ENCODE data around the gene COQ2. TPM values are rescaled to one million over a fixed set of nuclear protein-coding genes. Genes with fewer than 3 reads are reported as not detected.
A peak's percentile ranks its signal among the peaks of the same experiment; 100 is the strongest.

COQ2 gene
- polyA plus RNA-seq, 1 of the 3 experiments (the other 2 are of a cell fraction), result 14.8 TPM

GRCh38 chr4:83266689-83267088 lies 17.9 kb downstream of the COQ2 start:
- no peak for DNase-seq
- Histone ChIP-seq H3K4me1 (ENCODE audit: control insufficient read depth in 1 of 2, insufficient read depth in 2 of 2, low read depth in 1 of 2, low read length in 1 of 2) (no peaks in the 10 kb centered on the region), H2AFZ (ENCODE audit: low read depth) (no peak overlapping the region), H3K79me2 (ENCODE audit: insufficient read depth) (no peaks in the 10 kb centered on the region), H3K27me3 (ENCODE audit: insufficient read depth) (no peaks in the 10 kb centered on the region), H3F3A (replicated peaks; ENCODE audit: insufficient read depth) (peaks cover 12% of the 10 kb centered on the region), H3K27ac (ENCODE audit: low read depth in 2 of 2, low read length in 1 of 2) (no peak overlapping the region), H3K4me3 (ENCODE audit: low read depth in 2 of 2, low read length in 1 of 2) (no peak overlapping the region), H3K9me2 (no peaks in the 10 kb centered on the region), H4K20me1 (ENCODE audit: insufficient read depth) (no peaks in the 10 kb centered on the region), H3K36me3 (replicated peaks in 1 of 2; ENCODE audit: control insufficient read depth in 1 of 2, insufficient read depth in 2 of 2, low read length in 1 of 2) (peaks cover 11 to 17% of the 10 kb centered on the region in 2 experiments), H3K4me2 (no peak overlapping the region), H3K9me3 (no peaks in the 10 kb centered on the region), H3K9ac (no peak overlapping the region)
- TF ChIP-seq FOXM1 (IDR thresholded peaks at IDR 0.05; ENCODE audit: low read depth), result peak; percentile 76; the same call in 1 of the 2 replicates
- TF ChIP-seq, protein P1, sequence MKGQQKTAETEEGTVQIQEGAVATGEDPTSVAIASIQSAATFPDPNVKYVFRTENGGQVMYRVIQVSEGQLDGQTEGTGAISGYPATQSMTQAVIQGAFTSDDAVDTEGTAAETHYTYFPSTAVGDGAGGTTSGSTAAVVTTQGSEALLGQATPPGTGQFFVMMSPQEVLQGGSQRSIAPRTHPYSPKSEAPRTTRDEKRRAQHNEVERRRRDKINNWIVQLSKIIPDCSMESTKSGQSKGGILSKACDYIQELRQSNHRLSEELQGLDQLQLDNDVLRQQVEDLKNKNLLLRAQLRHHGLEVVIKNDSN (IDR thresholded peaks at IDR 0.05; ENCODE audit: borderline replicate concordance, low read depth), result no peak
- no peak for TF ChIP-seq CHD2 (IDR thresholded peaks at IDR 0.05; ENCODE audit: low read length, partially characterized antibody)
- peak; percentile 75 for TF ChIP-seq PBX3 (IDR thresholded peaks at IDR 0.05)
- TF ChIP-seq EP300 (IDR thresholded peaks at IDR 0.05; ENCODE audit: borderline replicate concordance in 1 of 2, low read depth in 1 of 2, low read length in 1 of 2), result peak in 1 of 2 experiments; percentile 57; a peak in 1 of 4 replicates
- 0 out of 2 replicates have a peak, but pooled peaks have one; percentile 11 for TF ChIP-seq FOSL2 (IDR thresholded peaks at IDR 0.05; ENCODE audit: borderline replicate concordance, low read depth)
- 52% methylated on average over 1 of the region's 1 CpG for whole genome bisulfite sequencing (ENCODE audit: low lambda C conversion rate)
- ChIA-PET POLR2A (no interaction called here), CTCF (interaction anchor here (0.6 to 1.6 kb wide), 4 partner anchors 10 to 236 kb away, joined by 3 to 9 read pairs (median 4); no protein-coding TSS in a partner anchor)

- ChIA-PET CTCF (interaction anchor here (1.0 to 4.2 kb wide), 3 partner anchors 188 to 411 kb away, joined by 3 to 24 read pairs (median 3); no protein-coding TSS in a partner anchor), POLR2A (no interaction called here)
- Histone ChIP-seq H3K4me3 (ENCODE audit: low read depth in 2 of 2, low read length in 1 of 2) (no peak overlapping the region), H3K9me3 (no peaks in the 10 kb centered on the region), H3F3A (replicated peaks; ENCODE audit: insufficient read depth) (peaks cover 12% of the 10 kb centered on the region), H3K4me2 (no peak overlapping the region), H4K20me1 (ENCODE audit: insufficient read depth) (no peaks in the 10 kb centered on the region), H3K79me2 (ENCODE audit: insufficient read depth) (no peaks in the 10 kb centered on the region), H3K27me3 (ENCODE audit: insufficient read depth) (no peaks in the 10 kb centered on the region), H3K36me3 (replicated peaks in 1 of 2; ENCODE audit: control insufficient read depth in 1 of 2, insufficient read depth in 2 of 2, low read length in 1 of 2) (peaks cover 2 to 21% of the 10 kb centered on the region in 2 experiments), H2AFZ (ENCODE audit: low read depth) (no peak overlapping the region), H3K9me2 (no peaks in the 10 kb centered on the region), H3K9ac (no peak overlapping the region), H3K27ac (ENCODE audit: low read depth in 2 of 2, low read length in 1 of 2) (no peak overlapping the region), H3K4me1 (ENCODE audit: control insufficient read depth in 1 of 2, insufficient read depth in 2 of 2, low read depth in 1 of 2, low read length in 1 of 2) (peaks cover 0 to 4% of the 10 kb centered on the region in 2 experiments; a peak in 1 of 4 replicates)
- WGBS (ENCODE audit: low lambda C conversion rate), result 57% methylated on average over 1 of the region's 1 CpG
- DNase-seq, result no peak
- TF ChIP-seq CHD2 (IDR thresholded peaks at IDR 0.05; ENCODE audit: low read length, partially characterized antibody), result no peak
- no peak for TF ChIP-seq SMC3 (IDR thresholded peaks at IDR 0.05; ENCODE audit: low read depth, low read length)
- TF ChIP-seq RXRA (IDR thresholded peaks at IDR 0.05; ENCODE audit: borderline replicate concordance, low read depth), result no peak
- TF ChIP-seq TEAD4 (IDR thresholded peaks at IDR 0.05; ENCODE audit: borderline replicate concordance, insufficient read depth), result no peak
- no peak for TF ChIP-seq IRF3 (IDR thresholded peaks at IDR 0.05; ENCODE audit: low read depth, low read length)
- no peak for TF ChIP-seq TCF12 (IDR thresholded peaks at IDR 0.05)
- no peak for TF ChIP-seq MEF2A (IDR thresholded peaks at IDR 0.05; ENCODE audit: borderline replicate concordance, low read depth)
- TF ChIP-seq, protein P2, sequence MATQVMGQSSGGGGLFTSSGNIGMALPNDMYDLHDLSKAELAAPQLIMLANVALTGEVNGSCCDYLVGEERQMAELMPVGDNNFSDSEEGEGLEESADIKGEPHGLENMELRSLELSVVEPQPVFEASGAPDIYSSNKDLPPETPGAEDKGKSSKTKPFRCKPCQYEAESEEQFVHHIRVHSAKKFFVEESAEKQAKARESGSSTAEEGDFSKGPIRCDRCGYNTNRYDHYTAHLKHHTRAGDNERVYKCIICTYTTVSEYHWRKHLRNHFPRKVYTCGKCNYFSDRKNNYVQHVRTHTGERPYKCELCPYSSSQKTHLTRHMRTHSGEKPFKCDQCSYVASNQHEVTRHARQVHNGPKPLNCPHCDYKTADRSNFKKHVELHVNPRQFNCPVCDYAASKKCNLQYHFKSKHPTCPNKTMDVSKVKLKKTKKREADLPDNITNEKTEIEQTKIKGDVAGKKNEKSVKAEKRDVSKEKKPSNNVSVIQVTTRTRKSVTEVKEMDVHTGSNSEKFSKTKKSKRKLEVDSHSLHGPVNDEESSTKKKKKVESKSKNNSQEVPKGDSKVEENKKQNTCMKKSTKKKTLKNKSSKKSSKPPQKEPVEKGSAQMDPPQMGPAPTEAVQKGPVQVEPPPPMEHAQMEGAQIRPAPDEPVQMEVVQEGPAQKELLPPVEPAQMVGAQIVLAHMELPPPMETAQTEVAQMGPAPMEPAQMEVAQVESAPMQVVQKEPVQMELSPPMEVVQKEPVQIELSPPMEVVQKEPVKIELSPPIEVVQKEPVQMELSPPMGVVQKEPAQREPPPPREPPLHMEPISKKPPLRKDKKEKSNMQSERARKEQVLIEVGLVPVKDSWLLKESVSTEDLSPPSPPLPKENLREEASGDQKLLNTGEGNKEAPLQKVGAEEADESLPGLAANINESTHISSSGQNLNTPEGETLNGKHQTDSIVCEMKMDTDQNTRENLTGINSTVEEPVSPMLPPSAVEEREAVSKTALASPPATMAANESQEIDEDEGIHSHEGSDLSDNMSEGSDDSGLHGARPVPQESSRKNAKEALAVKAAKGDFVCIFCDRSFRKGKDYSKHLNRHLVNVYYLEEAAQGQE (IDR thresholded peaks at IDR 0.05; ENCODE audit: low read depth, low read length), result no peak
- TF ChIP-seq RFX5 (IDR thresholded peaks at IDR 0.05; ENCODE audit: low read length), result no peak
- TF ChIP-seq, protein P1 (IDR thresholded peaks at IDR 0.05; ENCODE audit: borderline replicate concordance, low read depth), result no peak
- TF ChIP-seq GATA2 (CRISPR knock-in tag; IDR thresholded peaks at IDR 0.05), result no peak
- no peak for TF ChIP-seq JUND (IDR thresholded peaks at IDR 0.05)
- TF ChIP-seq YY1 (IDR thresholded peaks at IDR 0.05; ENCODE audit: low read depth), result no peak
- TF ChIP-seq SIN3A (IDR thresholded peaks at IDR 0.05; ENCODE audit: borderline replicate concordance, low read depth, low read length), result no peak
- TF ChIP-seq EZH2phosphoT487 (IDR thresholded peaks at IDR 0.05; ENCODE audit: borderline replicate concordance, low read depth), result no peak
- TF ChIP-seq GABPA (IDR thresholded peaks at IDR 0.05; ENCODE audit: low read depth), result no peak
- no peak for TF ChIP-seq FOSL2 (IDR thresholded peaks at IDR 0.05; ENCODE audit: borderline replicate concordance, low read depth)
Measured at GRCh38 chr4:83263106-83263505, 21.5 kb downstream of the COQ2 start.

Data from SK-N-SH (cell line).